ENCODE results near the gene CDRT15L2. TPM values are rescaled to one million over a fixed set of nuclear protein-coding genes. Genes with fewer than 3 reads are reported as not detected.
"Not testable (repeated sequence)": the region's sequence is repeated elsewhere in the genome, so short reads cannot be mapped to it uniquely, and the experiment has no call there.

Gene CDRT15L2
- polyA plus RNA-seq (2012; ENCODE audit: insufficient read length, low read depth), result not detected

DNA sequence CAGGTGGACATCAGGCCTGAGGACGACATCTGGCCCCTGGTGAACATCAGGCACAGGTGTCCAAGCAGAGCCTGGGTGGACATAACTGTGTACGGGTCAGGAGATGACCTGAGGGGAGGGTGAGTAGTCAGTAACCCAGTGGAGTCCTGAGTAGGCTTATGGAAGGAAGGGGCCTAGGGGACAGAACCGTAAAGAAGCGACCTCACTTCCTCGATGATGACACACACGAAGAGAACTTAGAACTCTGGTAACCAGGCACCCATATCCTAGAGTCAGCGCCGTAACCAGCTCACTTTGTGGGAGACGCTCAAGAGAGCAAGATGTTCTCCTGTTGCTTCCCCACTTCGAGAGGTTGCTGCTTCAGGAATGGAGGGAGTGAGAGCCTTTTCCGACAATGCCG lies at the start of gene CDRT15L2:
TSS of gene CDRT15L2 (plus strand) at position 301 of the 400 bp plus-strand sequence. CDS start at position 321, 20 bp downstream.
- TF ChIP-seq TAF1 (IDR thresholded peaks at IDR 0.05; ENCODE audit: borderline replicate concordance, insufficient read depth, low read length); POLR2AphosphoS5 (IDR thresholded peaks at IDR 0.05; ENCODE audit: low read depth, low read length); FOXP2 (optimal IDR thresholded peaks at IDR 0.05; ENCODE audit: borderline replicate concordance, extremely low read depth, extremely low read length, insufficient read depth): not testable (repeated sequence)

GRCh38 chr17:20562587-20562986 lies 16.9 kb upstream of the CDRT15L2 start:
- TF ChIP-seq POLR2AphosphoS5 (IDR thresholded peaks at IDR 0.05; ENCODE audit: low read depth, low read length) (no peak), SIN3A (IDR thresholded peaks at IDR 0.05; ENCODE audit: borderline replicate concordance, insufficient read depth, low read length) (no peak), FOXP2 (optimal IDR thresholded peaks at IDR 0.05; ENCODE audit: borderline replicate concordance, extremely low read depth, extremely low read length, insufficient read depth) (no peak), TAF1 (IDR thresholded peaks at IDR 0.05; ENCODE audit: borderline replicate concordance, insufficient read depth, low read length) (no peak)
- TF ChIP-seq, protein P1, sequence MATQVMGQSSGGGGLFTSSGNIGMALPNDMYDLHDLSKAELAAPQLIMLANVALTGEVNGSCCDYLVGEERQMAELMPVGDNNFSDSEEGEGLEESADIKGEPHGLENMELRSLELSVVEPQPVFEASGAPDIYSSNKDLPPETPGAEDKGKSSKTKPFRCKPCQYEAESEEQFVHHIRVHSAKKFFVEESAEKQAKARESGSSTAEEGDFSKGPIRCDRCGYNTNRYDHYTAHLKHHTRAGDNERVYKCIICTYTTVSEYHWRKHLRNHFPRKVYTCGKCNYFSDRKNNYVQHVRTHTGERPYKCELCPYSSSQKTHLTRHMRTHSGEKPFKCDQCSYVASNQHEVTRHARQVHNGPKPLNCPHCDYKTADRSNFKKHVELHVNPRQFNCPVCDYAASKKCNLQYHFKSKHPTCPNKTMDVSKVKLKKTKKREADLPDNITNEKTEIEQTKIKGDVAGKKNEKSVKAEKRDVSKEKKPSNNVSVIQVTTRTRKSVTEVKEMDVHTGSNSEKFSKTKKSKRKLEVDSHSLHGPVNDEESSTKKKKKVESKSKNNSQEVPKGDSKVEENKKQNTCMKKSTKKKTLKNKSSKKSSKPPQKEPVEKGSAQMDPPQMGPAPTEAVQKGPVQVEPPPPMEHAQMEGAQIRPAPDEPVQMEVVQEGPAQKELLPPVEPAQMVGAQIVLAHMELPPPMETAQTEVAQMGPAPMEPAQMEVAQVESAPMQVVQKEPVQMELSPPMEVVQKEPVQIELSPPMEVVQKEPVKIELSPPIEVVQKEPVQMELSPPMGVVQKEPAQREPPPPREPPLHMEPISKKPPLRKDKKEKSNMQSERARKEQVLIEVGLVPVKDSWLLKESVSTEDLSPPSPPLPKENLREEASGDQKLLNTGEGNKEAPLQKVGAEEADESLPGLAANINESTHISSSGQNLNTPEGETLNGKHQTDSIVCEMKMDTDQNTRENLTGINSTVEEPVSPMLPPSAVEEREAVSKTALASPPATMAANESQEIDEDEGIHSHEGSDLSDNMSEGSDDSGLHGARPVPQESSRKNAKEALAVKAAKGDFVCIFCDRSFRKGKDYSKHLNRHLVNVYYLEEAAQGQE (IDR thresholded peaks at IDR 0.05; ENCODE audit: insufficient read depth in 1 of 2, low read depth in 2 of 2, low read length in 2 of 2), result no peak

GRCh38 chr17:20565711-20566110 lies 13.8 kb upstream of the CDRT15L2 start:
- TF ChIP-seq SIN3A (IDR thresholded peaks at IDR 0.05; ENCODE audit: borderline replicate concordance, insufficient read depth, low read length), result no peak
- no peak for TF ChIP-seq POLR2AphosphoS5 (IDR thresholded peaks at IDR 0.05; ENCODE audit: low read depth, low read length)
- no peak for TF ChIP-seq FOXP2 (optimal IDR thresholded peaks at IDR 0.05; ENCODE audit: borderline replicate concordance, extremely low read depth, extremely low read length, insufficient read depth)
- no peak for TF ChIP-seq TAF1 (IDR thresholded peaks at IDR 0.05; ENCODE audit: borderline replicate concordance, insufficient read depth, low read length)
- TF ChIP-seq, protein P1 (IDR thresholded peaks at IDR 0.05; ENCODE audit: insufficient read depth in 1 of 2, low read depth in 2 of 2, low read length in 2 of 2), result no peak

DNA sequence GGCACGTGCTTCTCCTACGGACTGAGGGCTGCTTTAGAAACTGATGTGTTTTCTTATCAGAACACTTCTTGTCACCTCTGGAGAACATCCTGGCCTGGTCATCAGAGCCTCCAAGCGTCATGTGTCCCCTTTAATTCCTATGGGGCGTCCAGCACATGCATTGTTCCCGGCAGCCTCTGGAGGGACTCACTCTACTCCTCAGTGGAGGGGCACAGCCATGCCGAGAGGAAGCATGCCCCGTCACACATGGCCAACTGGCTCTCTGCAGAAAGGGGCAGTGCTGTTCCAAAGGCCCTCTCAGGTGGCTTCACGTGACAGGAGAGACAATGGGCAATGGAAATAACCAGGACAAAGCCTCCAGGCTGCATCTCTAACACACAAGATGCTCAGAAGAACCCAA lies 31.8 kb downstream of the CDRT15L2 start:
- TF ChIP-seq TAF1 (IDR thresholded peaks at IDR 0.05; ENCODE audit: borderline replicate concordance, insufficient read depth, low read length) (no peak), POLR2AphosphoS5 (IDR thresholded peaks at IDR 0.05; ENCODE audit: low read depth, low read length) (no peak), FOXP2 (optimal IDR thresholded peaks at IDR 0.05; ENCODE audit: borderline replicate concordance, extremely low read depth, extremely low read length, insufficient read depth) (no peak), SIN3A (IDR thresholded peaks at IDR 0.05; ENCODE audit: borderline replicate concordance, insufficient read depth, low read length) (no peak)
- TF ChIP-seq, protein P1 (IDR thresholded peaks at IDR 0.05; ENCODE audit: insufficient read depth in 1 of 2, low read depth in 2 of 2, low read length in 2 of 2), result no peak

DNA sequence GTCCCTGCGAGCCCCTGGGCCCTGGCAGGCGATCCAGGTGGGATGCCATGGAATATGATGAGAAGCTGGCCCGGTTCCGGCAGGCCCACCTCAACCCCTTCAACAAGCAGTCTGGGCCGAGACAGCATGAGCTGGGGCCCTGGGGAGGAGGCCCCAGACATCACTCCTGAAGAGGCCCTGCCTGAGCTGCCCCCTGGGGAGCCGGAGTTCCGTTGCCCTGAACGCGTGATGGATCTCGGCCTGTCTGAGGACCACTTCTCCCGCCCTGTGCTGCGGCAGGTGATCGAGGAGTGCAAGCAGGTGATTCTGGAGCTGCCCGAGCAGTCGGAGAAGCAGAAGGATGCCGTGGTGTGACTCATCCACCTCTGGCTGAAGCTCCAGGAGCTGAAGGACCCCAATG lies 33.1 kb downstream of the CDRT15L2 start:
- no peak for TF ChIP-seq SIN3A (IDR thresholded peaks at IDR 0.05; ENCODE audit: borderline replicate concordance, insufficient read depth, low read length)
- no peak for TF ChIP-seq POLR2AphosphoS5 (IDR thresholded peaks at IDR 0.05; ENCODE audit: low read depth, low read length)
- no peak for TF ChIP-seq TAF1 (IDR thresholded peaks at IDR 0.05; ENCODE audit: borderline replicate concordance, insufficient read depth, low read length)
- TF ChIP-seq FOXP2 (optimal IDR thresholded peaks at IDR 0.05; ENCODE audit: borderline replicate concordance, extremely low read depth, extremely low read length, insufficient read depth), result no peak
- TF ChIP-seq, protein P1 (IDR thresholded peaks at IDR 0.05; ENCODE audit: insufficient read depth in 1 of 2, low read depth in 2 of 2, low read length in 2 of 2), result no peak

Measured in PFSK-1 (cell line).